ENCODE results near the gene COMT.

Gene COMT

DNA sequence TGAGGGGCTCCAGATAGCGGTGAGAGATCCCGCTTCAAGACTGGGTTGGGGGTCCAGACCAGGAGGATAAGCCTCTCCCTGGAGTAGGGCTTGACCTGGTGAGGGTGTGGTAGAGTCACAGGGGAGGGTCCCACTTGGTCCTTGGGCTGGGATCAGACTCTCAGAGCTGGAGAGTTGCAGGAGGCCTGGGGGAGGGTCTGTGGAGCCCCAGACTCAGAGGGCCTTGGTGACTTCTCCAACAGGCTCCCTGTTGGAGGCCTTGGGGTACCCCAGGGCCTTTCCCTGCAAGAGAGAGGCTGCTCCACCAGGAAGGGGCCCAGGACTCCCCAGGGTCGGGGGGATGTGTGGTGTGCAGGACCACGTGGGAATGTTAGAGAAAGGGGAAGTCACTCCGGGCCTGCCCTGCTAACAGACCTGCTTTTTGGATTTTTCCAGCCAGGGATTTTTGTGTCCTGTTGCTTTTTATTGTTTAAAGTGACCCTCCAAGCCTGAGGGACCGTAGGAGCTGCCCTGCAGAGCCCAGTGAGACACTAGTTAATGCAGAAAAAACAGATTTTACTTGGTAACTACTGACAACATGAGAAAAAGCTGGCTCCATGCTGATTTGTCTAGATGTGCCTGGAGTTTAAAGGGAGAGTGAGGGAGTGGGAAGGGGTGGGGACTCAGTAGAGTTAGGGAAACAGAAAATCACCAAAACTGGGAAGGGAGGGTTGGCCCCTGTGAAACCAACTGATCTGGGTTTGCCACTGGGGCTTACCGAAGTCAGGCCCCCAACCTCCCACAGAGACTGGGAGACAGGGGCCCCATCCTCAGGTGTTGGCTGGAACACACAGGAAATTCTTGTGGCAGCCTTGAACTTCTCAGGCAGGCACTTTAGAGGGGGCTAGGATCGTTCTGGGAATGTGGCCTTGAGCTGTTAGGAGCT is 847 bp downstream of the COMT start:
- peaks cover 12% of the 10 kb centered on the region; the same call in 1 of the 2 replicates for H3K4me1 ChIP-seq (ENCODE audit: control insufficient read depth, insufficient read depth, low read length)
- H3K9me3 ChIP-seq (ENCODE audit: control insufficient read depth, insufficient read depth, low read depth, low read length) = no peaks in the 10 kb centered on the region
- H3K36me3 ChIP-seq (ENCODE audit: control insufficient read depth, insufficient read depth, low read length) = no peaks in the 10 kb centered on the region
- H3K4me3 ChIP-seq (ENCODE audit: low read depth, low read length) = no peak overlapping the region
- no peak overlapping the region for H3K9ac ChIP-seq (ENCODE audit: low read length)
- no peaks in the 10 kb centered on the region for H3K27me3 ChIP-seq (ENCODE audit: control insufficient read depth, insufficient read depth, low read length)
- no peak overlapping the region for H3K27ac ChIP-seq (ENCODE audit: low read depth, low read length)

DNA sequence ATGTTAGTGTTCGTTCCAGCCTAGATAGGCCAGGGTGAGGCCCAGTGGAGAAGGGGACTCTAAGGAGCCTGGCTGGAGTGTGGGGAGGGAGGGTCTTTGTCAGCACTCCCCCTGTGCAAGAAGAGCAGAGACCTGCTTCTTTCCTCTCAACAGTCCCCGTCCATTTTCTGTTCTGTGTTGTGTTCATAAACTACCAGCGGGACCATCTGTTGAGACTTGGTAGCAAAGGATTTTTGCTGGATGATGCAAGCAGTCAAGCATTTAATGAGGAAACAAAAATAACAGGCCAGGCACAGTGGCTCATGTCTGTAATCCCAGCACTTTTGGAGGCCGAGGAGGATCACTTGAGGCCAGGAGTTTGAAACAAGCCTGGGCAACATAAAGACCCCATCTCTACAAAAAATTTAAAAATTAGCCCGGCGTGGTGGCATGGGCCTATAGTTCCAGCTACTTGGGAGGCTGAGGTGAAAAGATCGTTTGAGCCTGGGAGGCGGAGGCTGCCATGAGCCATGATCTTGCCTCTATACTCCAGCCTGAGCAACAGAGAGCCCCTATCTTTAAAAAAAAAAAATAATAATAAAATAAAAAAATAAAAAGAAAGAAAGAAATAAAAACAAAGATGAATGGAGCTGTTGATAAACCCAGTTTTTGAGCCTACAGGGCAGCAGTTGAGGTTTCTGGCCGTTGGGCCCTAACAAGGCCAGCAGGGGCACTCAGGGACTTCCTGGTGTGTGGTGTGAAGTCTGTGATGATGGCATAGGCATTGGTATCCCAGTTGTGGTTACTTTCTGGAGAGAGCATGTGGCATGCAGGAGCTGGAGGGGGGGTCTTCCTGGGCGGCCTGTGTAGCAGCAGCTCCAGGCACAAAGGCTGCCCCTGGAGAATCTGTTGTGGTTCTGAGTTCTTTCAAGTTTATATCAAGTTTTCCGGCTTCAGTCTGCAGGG is 1.8 kb downstream of the COMT start:
- no peaks in the 10 kb centered on the region for H3K9me3 ChIP-seq (ENCODE audit: control insufficient read depth, insufficient read depth, low read depth, low read length)
- no peaks in the 10 kb centered on the region for H3K27me3 ChIP-seq (ENCODE audit: control insufficient read depth, insufficient read depth, low read length)
- no peak overlapping the region for H3K27ac ChIP-seq (ENCODE audit: low read depth, low read length)
- no peaks in the 10 kb centered on the region for H3K36me3 ChIP-seq (ENCODE audit: control insufficient read depth, insufficient read depth, low read length)
- peaks cover 12% of the 10 kb centered on the region; the same call in 1 of the 2 replicates for H3K4me1 ChIP-seq (ENCODE audit: control insufficient read depth, insufficient read depth, low read length)
- no peak overlapping the region for H3K9ac ChIP-seq (ENCODE audit: low read length)
- H3K4me3 ChIP-seq (ENCODE audit: low read depth, low read length) = no peak overlapping the region

DNA sequence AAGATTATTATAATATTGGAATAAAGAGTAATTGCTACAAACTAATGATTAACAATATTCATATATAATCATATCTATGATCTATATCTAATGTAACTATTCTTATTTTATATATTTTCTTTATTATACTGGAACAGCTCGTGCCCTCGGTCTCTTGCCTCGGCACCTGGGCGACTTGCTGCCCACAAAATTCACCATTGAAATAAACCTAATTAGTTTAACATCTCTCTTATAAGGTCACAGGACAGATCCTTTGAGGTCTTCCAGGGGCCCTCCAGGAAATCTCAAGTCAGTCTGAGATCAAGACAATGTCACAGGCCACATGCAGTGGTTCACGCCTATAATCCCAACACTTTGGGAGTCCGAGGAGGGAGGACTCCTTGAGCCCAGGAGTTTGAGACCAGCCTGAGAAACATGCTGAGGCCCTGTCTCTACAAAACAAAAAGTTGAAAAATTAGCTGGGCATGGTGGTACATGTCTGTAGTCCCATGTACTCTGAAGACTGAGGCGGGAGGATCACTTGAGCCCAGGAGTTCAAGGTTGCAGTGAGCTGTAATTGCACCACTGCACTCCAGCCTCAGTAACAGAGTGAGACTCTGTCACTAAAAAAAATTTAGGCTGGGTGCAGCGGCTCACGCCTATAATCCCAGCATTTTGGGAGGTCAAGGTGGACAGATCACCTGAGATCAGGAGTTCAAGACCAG is 6.6 kb downstream of the COMT start:
- Histone ChIP-seq H3K36me3 (ENCODE audit: control insufficient read depth, insufficient read depth, low read length) (no peaks in the 10 kb centered on the region), H3K4me1 (ENCODE audit: control insufficient read depth, insufficient read depth, low read length) (peaks cover 5% of the 10 kb centered on the region; the same call in 1 of the 2 replicates), H3K9me3 (ENCODE audit: control insufficient read depth, insufficient read depth, low read depth, low read length) (no peaks in the 10 kb centered on the region), H3K27me3 (ENCODE audit: control insufficient read depth, insufficient read depth, low read length) (no peaks in the 10 kb centered on the region), H3K4me3 (ENCODE audit: low read depth, low read length) (no peak overlapping the region), H3K9ac (ENCODE audit: low read length) (no peak overlapping the region), H3K27ac (ENCODE audit: low read depth, low read length) (no peak overlapping the region)

DNA sequence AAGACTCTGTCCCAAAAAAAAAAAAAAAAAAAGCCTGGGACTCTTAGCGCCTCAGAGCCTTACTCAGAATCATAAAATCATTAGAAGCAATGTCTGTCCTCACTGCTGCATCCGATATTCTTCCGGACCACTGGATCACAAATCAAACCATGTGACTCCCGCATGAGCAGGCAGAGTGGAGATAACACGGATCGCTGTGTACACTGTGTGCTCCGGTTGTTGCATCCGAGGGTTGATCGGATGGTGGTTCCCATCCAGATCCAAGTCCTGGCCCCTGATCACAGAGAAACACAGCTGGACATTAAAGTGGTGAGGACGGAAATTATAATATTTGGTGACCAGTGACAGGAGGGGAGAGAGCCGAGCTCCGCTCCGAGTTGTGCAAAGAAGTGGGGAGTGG is 9.8 kb downstream of the COMT start:
- Histone ChIP-seq H3K9me3 (ENCODE audit: control insufficient read depth, insufficient read depth, low read depth, low read length) (no peaks in the 10 kb centered on the region), H3K9ac (ENCODE audit: low read length) (no peak overlapping the region), H3K4me1 (ENCODE audit: control insufficient read depth, insufficient read depth, low read length) (no peaks in the 10 kb centered on the region), H3K27ac (ENCODE audit: low read depth, low read length) (no peak overlapping the region), H3K36me3 (ENCODE audit: control insufficient read depth, insufficient read depth, low read length) (no peaks in the 10 kb centered on the region), H3K27me3 (ENCODE audit: control insufficient read depth, insufficient read depth, low read length) (no peaks in the 10 kb centered on the region), H3K4me3 (ENCODE audit: low read depth, low read length) (no peak overlapping the region)

DNA sequence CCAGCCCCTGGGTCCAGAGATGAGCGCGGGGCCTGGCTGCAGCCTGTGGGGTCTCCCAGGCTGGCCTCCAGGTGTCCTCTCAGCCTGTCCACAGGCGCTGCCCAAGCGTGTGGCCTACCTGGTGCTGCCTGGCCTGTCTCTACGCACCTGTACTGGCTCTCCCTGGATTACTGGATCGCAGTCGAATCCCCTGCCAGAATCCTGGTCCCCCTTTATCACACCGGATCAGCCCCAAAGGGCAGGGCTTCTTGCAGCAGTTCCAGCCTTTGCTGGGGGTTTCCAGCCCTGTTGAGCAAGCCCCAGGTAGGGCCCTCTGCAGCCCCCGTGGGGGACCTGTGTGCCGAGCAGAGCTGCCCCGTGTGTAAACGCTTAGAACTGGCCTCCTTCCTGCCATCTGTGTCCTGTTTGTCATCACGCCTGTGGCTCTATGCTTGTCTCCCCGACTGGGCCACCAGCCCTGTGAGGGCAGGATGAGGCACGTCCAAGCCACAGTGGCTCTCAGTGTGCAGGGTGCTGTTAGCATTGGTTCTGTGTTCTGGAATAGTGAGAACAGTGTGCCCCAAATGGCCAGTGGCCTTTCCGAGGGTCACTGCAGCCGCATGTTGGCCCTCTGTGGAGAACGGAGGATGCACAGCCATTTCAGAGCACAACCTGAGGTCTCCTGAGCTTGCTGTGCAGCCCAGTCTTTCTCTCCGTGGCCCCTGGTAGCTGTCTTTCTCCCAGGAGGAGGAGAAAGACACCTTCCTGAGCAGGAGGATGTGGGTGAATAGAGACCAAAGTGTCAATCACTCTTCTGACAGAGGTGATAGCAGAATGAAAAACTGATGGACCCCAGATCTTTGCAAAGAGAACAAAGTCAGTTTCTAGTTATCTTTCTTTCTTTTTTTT is 13.9 kb downstream of the COMT start:
- no peaks in the 10 kb centered on the region for H3K36me3 ChIP-seq (ENCODE audit: control insufficient read depth, insufficient read depth, low read length)
- no peaks in the 10 kb centered on the region for H3K9me3 ChIP-seq (ENCODE audit: control insufficient read depth, insufficient read depth, low read depth, low read length)
- H3K4me1 ChIP-seq (ENCODE audit: control insufficient read depth, insufficient read depth, low read length) = peaks cover 12% of the 10 kb centered on the region
- no peaks in the 10 kb centered on the region for H3K27me3 ChIP-seq (ENCODE audit: control insufficient read depth, insufficient read depth, low read length)
- no peak overlapping the region for H3K27ac ChIP-seq (ENCODE audit: low read depth, low read length)
- no peak overlapping the region for H3K9ac ChIP-seq (ENCODE audit: low read length)
- no peak overlapping the region for H3K4me3 ChIP-seq (ENCODE audit: low read depth, low read length)

DNA sequence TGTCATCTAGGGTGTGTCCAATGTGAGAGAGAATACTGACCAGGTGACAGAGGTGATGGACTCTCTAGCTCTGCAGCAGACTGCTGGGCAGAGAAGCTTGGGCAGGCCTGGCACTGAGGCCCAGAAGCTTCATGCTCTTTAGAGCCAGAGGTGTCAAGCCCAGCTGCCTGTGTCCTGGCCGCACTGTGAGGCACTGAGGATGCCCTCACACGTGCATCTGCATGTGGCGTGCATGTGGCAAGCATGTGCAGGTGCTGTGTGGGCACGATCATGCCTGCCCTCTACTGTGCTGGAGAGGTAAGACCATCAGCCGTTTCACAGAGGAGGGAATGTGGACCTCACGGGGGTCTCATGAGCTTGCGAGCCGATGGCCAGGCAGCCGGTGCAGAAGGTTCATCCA is 15.9 kb downstream of the COMT start:
- H3K36me3 ChIP-seq (ENCODE audit: control insufficient read depth, insufficient read depth, low read length) = no peaks in the 10 kb centered on the region
- no peaks in the 10 kb centered on the region for H3K27me3 ChIP-seq (ENCODE audit: control insufficient read depth, insufficient read depth, low read length)
- H3K4me1 ChIP-seq (ENCODE audit: control insufficient read depth, insufficient read depth, low read length) = peaks cover 13% of the 10 kb centered on the region
- H3K9ac ChIP-seq (ENCODE audit: low read length) = no peak overlapping the region
- H3K4me3 ChIP-seq (ENCODE audit: low read depth, low read length) = no peak overlapping the region
- no peak overlapping the region for H3K27ac ChIP-seq (ENCODE audit: low read depth, low read length)
- no peaks in the 10 kb centered on the region for H3K9me3 ChIP-seq (ENCODE audit: control insufficient read depth, insufficient read depth, low read depth, low read length)

DNA sequence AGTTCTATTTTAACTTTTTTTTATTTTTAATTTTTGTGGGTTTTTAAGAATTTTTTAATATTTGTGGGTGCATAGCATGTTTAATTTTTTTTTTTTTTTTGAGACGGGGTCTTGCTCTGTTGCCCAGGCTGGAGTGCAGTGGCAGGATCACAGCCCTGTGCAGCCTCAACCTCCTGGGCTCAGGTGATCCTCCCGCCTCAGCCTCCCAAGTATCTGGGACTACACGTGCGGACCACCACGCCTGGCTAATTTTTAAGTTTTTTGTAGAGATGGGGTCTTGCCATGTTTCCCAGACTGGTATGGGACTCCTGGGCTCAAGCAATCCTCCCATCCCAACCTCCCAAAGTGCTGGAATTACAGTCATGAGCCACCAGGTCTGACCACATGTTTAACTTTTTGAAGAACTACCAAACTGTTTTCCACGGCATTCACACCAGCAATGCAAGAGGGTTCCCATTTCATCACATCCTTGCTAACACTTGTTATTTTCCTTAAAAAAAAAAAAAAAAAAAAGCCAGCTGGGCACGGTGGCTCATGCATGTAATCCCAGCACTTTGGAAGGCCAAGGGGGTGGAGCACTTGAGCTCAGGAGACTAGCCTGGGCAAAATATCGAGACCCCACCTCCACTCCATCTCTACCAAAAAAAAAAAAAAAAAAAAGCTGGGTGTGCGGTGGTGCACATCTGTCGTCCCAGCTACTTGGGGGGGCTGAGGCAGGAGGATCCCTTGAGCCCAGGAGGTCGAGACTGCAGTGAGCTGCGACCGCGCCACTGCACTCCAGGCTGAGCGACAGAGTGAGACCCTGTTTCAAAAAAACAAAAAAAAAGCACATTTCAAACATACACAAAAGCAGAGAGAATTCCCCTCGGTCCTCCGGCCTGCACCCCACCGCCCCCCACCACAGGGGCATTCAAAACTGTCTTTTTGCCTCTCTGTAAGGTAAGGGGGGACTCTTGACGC is 16.8 kb downstream of the COMT start:
- Histone ChIP-seq H3K9me3 (ENCODE audit: control insufficient read depth, insufficient read depth, low read depth, low read length) (no peaks in the 10 kb centered on the region), H3K4me1 (ENCODE audit: control insufficient read depth, insufficient read depth, low read length) (peaks cover 21% of the 10 kb centered on the region), H3K27ac (ENCODE audit: low read depth, low read length) (no peak overlapping the region), H3K9ac (ENCODE audit: low read length) (no peak overlapping the region), H3K36me3 (ENCODE audit: control insufficient read depth, insufficient read depth, low read length) (no peaks in the 10 kb centered on the region), H3K4me3 (ENCODE audit: low read depth, low read length) (peak overlapping the region; percentile 48), H3K27me3 (ENCODE audit: control insufficient read depth, insufficient read depth, low read length) (no peaks in the 10 kb centered on the region)

DNA sequence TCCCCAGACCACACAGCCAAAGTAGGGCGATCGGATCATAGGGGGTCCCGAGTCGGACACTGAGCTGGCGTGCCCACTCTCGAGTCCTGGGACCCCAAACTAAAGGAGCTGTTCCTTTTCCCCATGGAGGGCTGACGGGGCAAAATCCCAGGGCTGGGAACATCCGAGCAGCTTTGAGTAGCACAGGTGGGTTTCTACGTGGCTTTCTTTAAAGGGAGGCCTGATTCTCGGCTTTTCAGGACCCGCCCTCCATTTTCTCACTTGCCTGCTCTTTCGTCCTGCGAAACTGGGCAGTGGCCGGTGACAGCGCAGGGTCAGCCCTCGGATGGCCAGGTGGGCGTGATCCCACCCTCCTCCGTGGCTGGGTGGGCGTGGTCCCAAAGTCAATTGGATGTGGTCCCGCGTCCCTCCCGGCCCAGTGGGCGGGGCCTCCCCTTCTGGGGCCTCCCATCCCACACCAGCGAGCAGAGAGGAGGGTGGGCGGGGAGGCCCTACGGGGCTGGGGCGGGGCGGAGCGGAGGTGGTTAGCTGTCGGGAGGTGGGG is 17.5 kb downstream of the COMT start:
- Histone ChIP-seq H3K9ac (ENCODE audit: low read length) (no peak overlapping the region), H3K27ac (ENCODE audit: low read depth, low read length) (no peak overlapping the region), H3K27me3 (ENCODE audit: control insufficient read depth, insufficient read depth, low read length) (peaks cover 4% of the 10 kb centered on the region; the same call in 1 of the 2 replicates), H3K4me3 (ENCODE audit: low read depth, low read length) (peak overlapping the region; percentile 48), H3K36me3 (ENCODE audit: control insufficient read depth, insufficient read depth, low read length) (no peaks in the 10 kb centered on the region), H3K4me1 (ENCODE audit: control insufficient read depth, insufficient read depth, low read length) (peaks cover 25% of the 10 kb centered on the region), H3K9me3 (ENCODE audit: control insufficient read depth, insufficient read depth, low read depth, low read length) (no peaks in the 10 kb centered on the region)

All from HUES6 (cell line).